ENCODE measurements around the gene FTCD.

DNA sequence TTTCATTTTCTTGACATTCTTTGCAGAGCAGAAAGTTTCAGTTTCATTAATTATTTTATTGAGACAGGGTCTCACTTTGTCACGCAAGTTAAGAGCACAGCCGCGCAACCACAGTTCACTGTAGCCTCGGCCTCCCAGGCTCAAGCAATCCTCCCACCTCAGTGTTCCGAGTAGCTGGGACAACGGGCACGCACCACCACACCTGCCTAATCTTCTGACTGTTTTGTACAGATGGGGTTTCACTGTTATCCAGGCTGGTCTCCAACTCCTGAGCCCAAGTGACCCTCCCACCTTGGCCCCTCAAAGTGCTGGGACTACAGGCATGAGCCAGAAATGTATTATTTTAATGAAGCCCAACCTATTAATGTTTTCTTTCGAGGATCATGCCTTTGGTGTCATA, 31.9 kb upstream of the FTCD start:
- TF ChIP-seq, protein P1, sequence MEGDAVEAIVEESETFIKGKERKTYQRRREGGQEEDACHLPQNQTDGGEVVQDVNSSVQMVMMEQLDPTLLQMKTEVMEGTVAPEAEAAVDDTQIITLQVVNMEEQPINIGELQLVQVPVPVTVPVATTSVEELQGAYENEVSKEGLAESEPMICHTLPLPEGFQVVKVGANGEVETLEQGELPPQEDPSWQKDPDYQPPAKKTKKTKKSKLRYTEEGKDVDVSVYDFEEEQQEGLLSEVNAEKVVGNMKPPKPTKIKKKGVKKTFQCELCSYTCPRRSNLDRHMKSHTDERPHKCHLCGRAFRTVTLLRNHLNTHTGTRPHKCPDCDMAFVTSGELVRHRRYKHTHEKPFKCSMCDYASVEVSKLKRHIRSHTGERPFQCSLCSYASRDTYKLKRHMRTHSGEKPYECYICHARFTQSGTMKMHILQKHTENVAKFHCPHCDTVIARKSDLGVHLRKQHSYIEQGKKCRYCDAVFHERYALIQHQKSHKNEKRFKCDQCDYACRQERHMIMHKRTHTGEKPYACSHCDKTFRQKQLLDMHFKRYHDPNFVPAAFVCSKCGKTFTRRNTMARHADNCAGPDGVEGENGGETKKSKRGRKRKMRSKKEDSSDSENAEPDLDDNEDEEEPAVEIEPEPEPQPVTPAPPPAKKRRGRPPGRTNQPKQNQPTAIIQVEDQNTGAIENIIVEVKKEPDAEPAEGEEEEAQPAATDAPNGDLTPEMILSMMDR (conservative IDR thresholded peaks at IDR 0.05 in 1 of 2, IDR thresholded peaks at IDR 0.05 in 1 of 2; ENCODE audit: low read depth in 1 of 2, low read length in 2 of 2), result no peak
- TF ChIP-seq EZH2 (IDR thresholded peaks at IDR 0.05; ENCODE audit: low read length, missing control alignments), result no peak

Data from fibroblast of lung (primary cell).